ENCODE measurements around the gene BABAM2. TPM values are rescaled to one million over a fixed set of nuclear protein-coding genes. Genes with fewer than 3 reads are reported as not detected.
A peak's percentile ranks its signal among the peaks of the same experiment; 100 is the strongest.
"Not testable (repeated sequence)": the region's sequence is repeated elsewhere in the genome, so short reads cannot be mapped to it uniquely, and the experiment has no call there.

The BABAM2 gene
- polyA plus RNA-seq, 1 experiment, result 32.6 TPM

GRCh38 chr2:27976308-27976707, 85.8 kb downstream of the BABAM2 start:
- TF ChIP-seq CTCF (IDR thresholded peaks at IDR 0.05; ENCODE audit: insufficient read depth, low read depth, low read length), result no peak
- H3K27me3 ChIP-seq (ENCODE audit: control insufficient read depth, insufficient read depth, low read length), result no peaks in the 10 kb centered on the region
- no peaks in the 10 kb centered on the region for H3K36me3 ChIP-seq (ENCODE audit: control insufficient read depth, insufficient read depth, low read length)
- CTCF ChIA-PET, result no interaction called here
- DNase-seq (ENCODE audit: low read depth), result no peak
- POLR2A ChIA-PET, result no interaction called here
- no peak overlapping the region for H3K4me3 ChIP-seq (ENCODE audit: low read depth, low read length)

GRCh38 chr2:27977731-27978312, 87.3 kb downstream of the BABAM2 start:
- peak; percentile 85 for DNase-seq (ENCODE audit: low read depth)
- no peak for TF ChIP-seq CTCF (IDR thresholded peaks at IDR 0.05; ENCODE audit: insufficient read depth, low read depth, low read length)
- no peaks in the 10 kb centered on the region for H3K27me3 ChIP-seq (ENCODE audit: control insufficient read depth, insufficient read depth, low read length)
- CTCF ChIA-PET, result interaction anchor here (0.8 to 1.1 kb wide), 3 partner anchors 10 to 274 kb away, joined by 3 to 7 read pairs (median 3); no protein-coding TSS in a partner anchor
- H3K36me3 ChIP-seq (ENCODE audit: control insufficient read depth, insufficient read depth, low read length), result no peaks in the 10 kb centered on the region
- H3K4me3 ChIP-seq (ENCODE audit: low read depth, low read length), result no peak overlapping the region
- POLR2A ChIA-PET, result no interaction called here

- CTCF ChIA-PET; DNase-seq (ENCODE audit: low read depth); H3K36me3 ChIP-seq (ENCODE audit: control insufficient read depth, insufficient read depth, low read length); H3K27me3 ChIP-seq (ENCODE audit: control insufficient read depth, insufficient read depth, low read length); H3K4me3 ChIP-seq (ENCODE audit: low read depth, low read length); POLR2A ChIA-PET: not testable (repeated sequence)
Observed at GRCh38 chr2:27978761-27979160, 88.2 kb downstream of the BABAM2 start.

- CTCF ChIA-PET, result no interaction called here
- POLR2A ChIA-PET, result no interaction called here
- no peak for DNase-seq (ENCODE audit: low read depth)
- no peaks in the 10 kb centered on the region for H3K36me3 ChIP-seq (ENCODE audit: control insufficient read depth, insufficient read depth, low read length)
- H3K27me3 ChIP-seq (ENCODE audit: control insufficient read depth, insufficient read depth, low read length), result no peaks in the 10 kb centered on the region
- no peak for TF ChIP-seq CTCF (IDR thresholded peaks at IDR 0.05; ENCODE audit: insufficient read depth, low read depth, low read length)
- H3K4me3 ChIP-seq (ENCODE audit: low read depth, low read length), result no peak overlapping the region
Observed at GRCh38 chr2:27980242-27980641, 89.7 kb downstream of the BABAM2 start.

DNA sequence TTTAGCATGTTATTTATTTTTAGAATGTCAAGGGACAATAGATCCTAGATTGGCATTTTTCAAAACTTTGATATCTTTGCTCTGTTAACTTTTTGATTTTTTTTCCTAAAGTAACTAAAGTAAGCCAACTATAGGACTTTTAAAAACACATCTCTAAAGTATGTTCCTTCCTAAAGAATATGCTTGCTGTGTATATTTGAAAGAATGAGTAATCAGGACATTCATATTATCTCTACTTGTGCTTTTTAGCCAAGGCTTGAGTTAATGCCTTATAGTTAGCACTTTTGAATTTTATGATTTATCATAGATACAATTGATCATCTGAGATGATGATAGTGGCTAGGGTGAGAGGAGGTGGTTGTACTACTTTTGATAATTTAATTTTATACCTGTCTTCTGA, 93.6 kb downstream of the BABAM2 start:
- POLR2A ChIA-PET, result no interaction called here
- DNase-seq (ENCODE audit: low read depth), result no peak
- Histone ChIP-seq H3K36me3 (ENCODE audit: control insufficient read depth, insufficient read depth, low read length) (no peaks in the 10 kb centered on the region), H3K4me3 (ENCODE audit: low read depth, low read length) (no peak overlapping the region), H3K27me3 (ENCODE audit: control insufficient read depth, insufficient read depth, low read length) (no peaks in the 10 kb centered on the region)
- TF ChIP-seq CTCF (IDR thresholded peaks at IDR 0.05; ENCODE audit: insufficient read depth, low read depth, low read length), result no peak
- CTCF ChIA-PET, result no interaction called here

DNA sequence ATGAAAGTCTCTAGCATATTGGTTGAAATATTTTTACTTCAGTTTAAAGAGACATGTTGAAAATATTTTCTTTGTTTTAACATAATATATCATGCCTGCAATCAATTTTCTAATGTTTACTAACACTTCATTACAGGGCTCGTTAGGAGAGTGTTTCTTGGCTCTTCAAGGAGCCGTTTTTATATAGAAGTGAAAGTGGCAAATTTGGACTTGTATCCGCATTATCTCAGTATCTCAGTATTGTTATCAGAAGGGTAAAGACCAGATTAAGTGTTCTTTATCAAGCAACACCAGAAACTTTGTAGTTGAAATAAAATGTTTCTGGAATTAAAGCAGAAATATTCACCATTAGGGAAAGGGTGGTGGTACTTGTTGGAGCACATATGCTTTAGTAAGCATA, 97.8 kb downstream of the BABAM2 start:
- ChIA-PET CTCF (no interaction called here), POLR2A (no interaction called here)
- no peaks in the 10 kb centered on the region for H3K27me3 ChIP-seq (ENCODE audit: control insufficient read depth, insufficient read depth, low read length)
- no peak for TF ChIP-seq CTCF (IDR thresholded peaks at IDR 0.05; ENCODE audit: insufficient read depth, low read depth, low read length)
- no peak overlapping the region for H3K4me3 ChIP-seq (ENCODE audit: low read depth, low read length)
- no peaks in the 10 kb centered on the region for H3K36me3 ChIP-seq (ENCODE audit: control insufficient read depth, insufficient read depth, low read length)
- DNase-seq (ENCODE audit: low read depth), result no peak

Measured in BJ (cell line).